Gastroesophageal sphincter (tissue), 2 donors: ENCODE data around the gene C19orf44.

ENCODE experiments used
- POLR2A ChIP-seq, 2 donors: fragments of 450-650 bp; IDR thresholded peaks; one replicate each; pipeline ENCODE4 v1.6.1; 2017; ENCODE audit warnings: antibody characterized with exemption in 2 of 2, mild to moderate bottlenecking in 2 of 2, moderate library complexity in 1 of 2
- POLR2AphosphoS5 ChIP-seq: sonication (generic); formaldehyde crosslinking; IDR thresholded peaks from one replicate; pipeline ENCODE4 v1.6.1; 2017; ENCODE audit warnings: antibody characterized with exemption

DNA sequence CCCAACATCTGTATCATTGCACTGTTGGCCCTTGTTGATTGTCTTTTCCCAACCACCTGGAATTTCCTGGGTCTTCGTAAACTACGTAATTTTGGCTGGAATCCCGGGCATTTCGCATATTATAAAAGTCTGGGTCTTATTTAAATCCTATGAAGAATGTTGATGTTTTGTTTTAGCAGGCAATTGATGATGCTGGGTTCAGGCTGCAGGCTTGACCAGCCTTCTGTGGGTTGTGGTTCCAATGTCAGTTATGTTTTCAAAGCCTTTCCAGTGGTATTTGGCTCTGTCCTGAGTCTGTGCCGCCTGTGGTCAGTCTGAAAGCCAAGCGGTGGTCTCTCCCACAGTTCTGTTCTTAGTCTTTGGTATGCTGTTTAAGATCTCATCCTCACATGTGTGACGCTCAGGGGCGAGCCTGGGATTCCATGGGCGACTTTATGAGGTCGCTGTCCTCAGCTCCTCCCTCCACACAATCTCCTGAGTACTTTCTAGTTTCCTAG lies 63.6 kb downstream of the C19orf44 start:
- TF ChIP-seq POLR2AphosphoS5 (no peak), POLR2A (IDR thresholded peaks at IDR 0.05) (no peak)
